ENCODE results near the gene TRIM49B.
"Not testable (repeated sequence)": the region's sequence is repeated elsewhere in the genome, so short reads cannot be mapped to it uniquely, and the experiment has no call there.

The TRIM49B gene, protein sequence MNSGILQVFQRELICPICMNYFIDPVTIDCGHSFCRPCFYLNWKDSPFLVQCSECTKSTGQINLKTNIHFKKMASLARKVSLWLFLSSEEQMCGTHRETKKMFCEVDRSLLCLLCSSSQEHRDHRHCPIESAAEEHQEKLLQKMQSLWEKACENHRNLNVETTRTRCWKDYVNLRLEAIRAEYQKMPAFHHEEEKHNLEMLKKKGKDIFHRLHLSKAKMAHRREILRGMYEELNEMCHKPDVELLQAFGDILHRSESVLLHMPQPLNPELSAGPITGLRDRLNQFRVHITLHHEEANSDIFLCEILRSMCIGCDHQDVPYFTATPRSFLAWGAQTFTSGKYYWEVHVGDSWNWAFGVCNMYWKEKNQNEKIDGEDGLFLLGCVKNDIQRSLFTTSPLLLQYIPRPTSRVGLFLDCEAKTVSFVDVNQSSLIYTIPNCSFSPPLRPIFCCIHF

DNA sequence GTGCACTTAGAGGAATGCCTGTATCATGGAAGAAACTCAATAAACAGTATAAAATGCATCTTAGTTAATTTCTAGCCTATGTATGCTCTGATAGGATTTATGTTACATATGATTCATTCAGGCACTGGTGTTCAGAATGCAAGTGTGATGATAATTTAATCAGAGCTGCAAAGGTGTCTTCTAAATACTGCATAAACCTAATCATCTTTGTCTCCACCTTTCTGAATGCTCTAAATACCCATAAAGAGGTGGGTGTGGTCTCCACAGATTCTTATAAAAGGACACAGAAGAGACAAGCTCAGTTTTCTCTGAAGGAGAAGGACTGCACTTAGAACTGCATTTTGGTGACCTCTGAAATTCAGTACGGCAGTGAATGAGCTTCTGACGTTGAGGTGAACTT lies at the start of gene TRIM49B:
Gene TRIM49B (plus strand): TSS at position 301 of the 400 bp plus-strand sequence. CDS start 2,777 bp downstream, outside the sequence.
- not testable (repeated sequence) for H3K4me3 ChIP-seq (ENCODE audit: low read depth, low read length)

DNA sequence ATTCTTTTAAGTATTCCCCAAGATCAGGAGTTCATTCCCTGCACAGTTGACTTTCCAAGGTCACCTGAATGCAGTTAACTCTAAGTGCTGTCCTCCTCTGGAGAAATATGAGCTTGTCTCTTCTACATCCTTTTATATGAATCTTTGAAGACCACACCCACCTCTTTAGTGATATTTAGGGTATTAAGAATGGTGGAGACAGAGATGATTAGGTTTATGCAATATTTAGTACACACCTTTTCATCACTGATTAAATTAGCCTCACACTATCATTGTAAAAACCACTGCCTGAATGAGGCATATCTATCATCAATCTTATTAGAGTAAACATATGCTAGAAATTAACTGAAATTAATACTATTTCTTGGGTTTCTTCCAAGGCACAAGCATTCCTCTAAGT lies 44.8 kb upstream of the TRIM49B start, which contains the start of gene TRIM51G:
Gene TRIM51G (minus strand): TSS at position 101 of the 400 bp plus-strand sequence. CDS start 2,190 bp downstream, outside the sequence.
- H3K4me3 ChIP-seq (ENCODE audit: low read depth, low read length): not testable (repeated sequence)

DNA sequence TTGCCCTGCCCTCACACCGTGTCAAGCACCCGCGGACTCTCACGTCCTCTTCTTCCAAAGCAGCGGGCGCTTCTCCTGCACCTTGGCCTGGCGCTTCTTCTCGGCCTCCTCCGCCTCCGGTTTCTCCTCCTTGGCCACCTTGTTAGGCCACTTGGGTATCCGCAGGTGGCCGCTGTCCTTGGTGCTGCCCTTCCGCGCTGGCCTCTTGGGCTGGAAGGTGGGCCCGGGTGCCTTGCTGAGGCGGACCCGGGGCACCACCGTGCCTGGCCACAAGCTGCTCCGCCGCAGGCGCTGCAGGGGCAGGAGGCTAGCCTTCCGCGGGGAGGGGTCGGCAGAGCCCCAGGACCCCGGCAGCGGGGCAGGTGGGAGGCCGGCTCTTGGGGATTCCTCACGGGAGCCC lies 19.6 kb downstream of the TRIM49B start:
- H3K4me3 ChIP-seq (ENCODE audit: low read depth, low read length): not testable (repeated sequence)

DNA sequence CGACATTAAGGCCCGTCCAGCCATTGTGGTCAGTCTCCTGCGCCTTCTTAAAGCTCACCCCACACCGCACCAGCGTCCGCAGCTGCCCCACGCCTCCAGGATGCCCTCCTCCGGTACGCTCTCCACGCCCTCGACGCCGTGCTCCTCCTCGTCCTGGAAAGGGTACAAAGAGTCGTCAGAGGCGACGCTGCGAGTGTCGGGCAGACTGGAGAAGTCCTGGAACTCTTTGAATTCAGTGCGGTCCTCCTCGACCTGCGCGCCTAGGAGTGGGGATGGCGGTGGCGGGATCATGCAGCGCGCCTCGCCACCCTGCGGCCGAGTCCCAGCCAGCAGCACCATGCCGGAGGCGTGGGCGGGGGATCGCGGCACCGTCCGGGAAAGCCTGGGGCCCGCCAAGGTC lies 21.2 kb downstream of the TRIM49B start:
- H3K4me3 ChIP-seq (ENCODE audit: low read depth, low read length): not testable (repeated sequence)

DNA sequence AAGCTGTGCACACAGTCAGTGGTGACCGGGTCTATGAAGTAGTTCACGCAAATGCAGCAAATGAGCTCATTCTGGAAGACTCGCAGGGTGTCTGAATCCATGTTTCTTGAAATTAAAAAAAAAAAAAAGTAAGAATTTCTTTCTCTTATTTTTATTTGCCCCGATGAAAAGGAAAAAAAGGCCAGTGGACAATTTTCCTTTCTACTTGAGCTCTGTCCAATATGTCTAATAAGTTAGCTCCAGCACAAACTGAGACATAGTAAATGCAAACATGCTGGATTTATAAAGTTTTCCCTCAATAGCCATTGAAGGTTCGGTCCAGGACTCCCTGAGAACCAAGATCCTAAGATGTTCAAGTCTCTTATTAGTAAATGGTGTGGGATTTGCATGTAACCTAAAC lies 30.4 kb downstream of the TRIM49B start, which contains the start of gene TRIM64C:
Gene TRIM64C (minus strand): TSS at position 101 of the 400 bp plus-strand sequence. CDS start 0 bp downstream, at position 101.
- H3K4me3 ChIP-seq (ENCODE audit: low read depth, low read length): not testable (repeated sequence)

DNA sequence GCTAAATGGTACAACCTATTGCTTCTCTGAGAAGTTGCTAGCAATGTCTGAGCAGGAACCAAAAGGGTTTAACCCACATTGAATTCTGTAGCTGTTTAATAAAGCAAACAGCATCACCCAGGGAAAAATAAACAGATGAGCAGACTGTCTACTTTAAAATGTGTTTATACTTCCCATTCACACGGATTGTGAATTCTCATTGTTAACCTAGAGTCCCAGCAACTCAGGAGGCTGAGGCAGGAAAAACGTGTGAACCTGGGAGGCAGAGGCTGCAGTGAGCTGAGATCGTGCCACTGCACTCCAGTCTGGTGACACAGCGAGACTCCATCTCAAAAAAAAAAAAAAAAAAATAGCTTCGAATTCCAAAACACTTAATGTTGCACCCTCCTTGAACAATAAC lies 41.3 kb downstream of the TRIM49B start:
- H3K4me3 ChIP-seq (ENCODE audit: low read depth, low read length): not testable (repeated sequence)
